Measurements from ENCODE around the gene WDR5. TPM values are rescaled to one million over a fixed set of nuclear protein-coding genes. Genes with fewer than 3 reads are reported as not detected.

Gene WDR5
- total RNA-seq, 1 experiment from 2014 or later: 62.5 TPM

DNA sequence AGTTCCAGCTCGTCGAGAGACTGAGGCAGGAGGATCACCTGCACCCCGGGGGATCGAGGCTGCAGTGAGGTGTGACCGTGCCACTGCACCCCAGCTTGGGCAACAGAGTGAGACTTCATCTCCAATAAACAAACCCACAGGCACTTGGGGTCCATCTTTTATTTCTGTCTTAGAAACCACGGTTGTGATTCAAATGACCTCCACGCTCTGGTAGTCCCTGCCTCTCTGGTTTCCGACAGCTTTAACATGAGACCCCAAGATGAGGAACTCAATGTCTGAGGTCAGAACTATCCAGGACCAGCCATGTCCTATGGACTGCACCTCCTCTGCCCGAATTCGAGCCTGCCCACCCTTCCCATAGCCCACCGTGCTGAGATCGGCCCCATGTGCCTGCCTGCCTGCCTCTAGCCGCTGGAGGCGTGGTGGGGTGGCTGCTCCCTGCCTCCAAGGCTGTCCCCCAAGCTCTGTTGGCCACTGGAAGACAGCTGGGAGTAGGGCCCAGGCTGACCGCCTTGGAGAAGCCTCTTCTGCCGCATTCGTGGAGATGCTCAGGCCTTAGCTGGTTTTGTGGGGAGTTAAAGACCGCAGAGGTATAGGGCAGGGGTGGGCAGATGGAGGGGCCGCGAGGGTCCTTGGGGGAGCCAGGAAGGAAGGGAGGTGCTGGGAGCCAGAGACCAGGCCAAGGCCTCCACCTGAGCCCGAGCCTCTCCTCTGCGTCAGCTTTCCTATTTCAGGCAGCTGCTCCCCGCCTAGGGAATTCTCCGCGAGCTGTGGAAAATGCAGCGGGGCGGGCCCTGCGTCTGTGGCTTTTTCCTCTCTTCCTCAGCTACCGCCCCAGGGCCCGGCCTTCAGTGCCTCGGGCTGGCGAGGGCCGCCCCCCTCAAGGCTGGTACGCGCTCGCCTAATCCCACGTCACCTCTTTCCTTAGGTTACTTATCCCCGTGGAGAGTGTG, 6.9 kb upstream of the WDR5 start:
- ATAC-seq (no peak), DNase-seq (ENCODE audit: low spot score) (no peak)
- no peak overlapping the region; the same call in 1 of the 2 replicates for H3K27ac Mint-ChIP-seq
- ChIA-PET POLR2A (no interaction called here), CTCF (no interaction called here)
- no peaks in the 10 kb centered on the region for H3K27me3 Mint-ChIP-seq (ENCODE audit: low read depth)
- H3K9me3 Mint-ChIP-seq: no peaks in the 10 kb centered on the region
- peaks cover 21% of the 10 kb centered on the region for H3K4me1 Mint-ChIP-seq
- no peak for TF ChIP-seq CREM (CRISPR knock-in tag; IDR thresholded peaks at IDR 0.05)
- TF ChIP-seq, protein P1, sequence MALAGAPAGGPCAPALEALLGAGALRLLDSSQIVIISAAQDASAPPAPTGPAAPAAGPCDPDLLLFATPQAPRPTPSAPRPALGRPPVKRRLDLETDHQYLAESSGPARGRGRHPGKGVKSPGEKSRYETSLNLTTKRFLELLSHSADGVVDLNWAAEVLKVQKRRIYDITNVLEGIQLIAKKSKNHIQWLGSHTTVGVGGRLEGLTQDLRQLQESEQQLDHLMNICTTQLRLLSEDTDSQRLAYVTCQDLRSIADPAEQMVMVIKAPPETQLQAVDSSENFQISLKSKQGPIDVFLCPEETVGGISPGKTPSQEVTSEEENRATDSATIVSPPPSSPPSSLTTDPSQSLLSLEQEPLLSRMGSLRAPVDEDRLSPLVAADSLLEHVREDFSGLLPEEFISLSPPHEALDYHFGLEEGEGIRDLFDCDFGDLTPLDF (CRISPR knock-in tag; IDR thresholded peaks at IDR 0.05): no peak
- TF ChIP-seq NFE2L1 (CRISPR knock-in tag; IDR thresholded peaks at IDR 0.05): no peak
- no peak for TF ChIP-seq TEAD4 (CRISPR knock-in tag; IDR thresholded peaks at IDR 0.05)
- TF ChIP-seq HMGA2 (CRISPR knock-in tag; IDR thresholded peaks at IDR 0.05): no peak
- TF ChIP-seq TEAD1 (CRISPR knock-in tag; IDR thresholded peaks at IDR 0.05): no peak
- no peak for TF ChIP-seq ZNF281 (CRISPR knock-in tag; IDR thresholded peaks at IDR 0.05)
- TF ChIP-seq E2F4 (CRISPR knock-in tag; IDR thresholded peaks at IDR 0.05; ENCODE audit: borderline replicate concordance, low read depth): no peak
- TF ChIP-seq HMGXB4 (CRISPR knock-in tag; IDR thresholded peaks at IDR 0.05): no peak
- no peak for TF ChIP-seq AFF4 (CRISPR knock-in tag; IDR thresholded peaks at IDR 0.05; ENCODE audit: borderline replicate concordance)
- no peak for TF ChIP-seq SP1 (CRISPR knock-in tag; conservative IDR thresholded peaks at IDR 0.05)
- H3K36me3 Mint-ChIP-seq: no peaks in the 10 kb centered on the region
- H3K4me3 Mint-ChIP-seq: no peak overlapping the region
